Esophagus muscularis mucosa (tissue), 3 donors: Measurements from ENCODE around the gene PRMT9.

Source experiments
- POLR2A ChIP-seq: fragments of 450-650 bp; IDR thresholded peaks from one replicate; pipeline ENCODE4 v1.6.1; 2017; ENCODE audit warnings: antibody characterized with exemption, moderate library complexity, mild to moderate bottlenecking, low read depth
- POLR2AphosphoS5 ChIP-seq, 2 donors: sonication (generic); formaldehyde crosslinking; IDR thresholded peaks; one replicate each; pipeline ENCODE4 v1.6.1; 2017; ENCODE audit warnings: antibody characterized with exemption in 2 of 2
- TF ChIP-seq, protein P1 (sequence below), 3 experiments: fragments of 200-600 bp in 2 of 3; fragments of 450-650 bp in 1 of 3; sonication (generic) in 2 of 3; IDR thresholded peaks; one replicate each; pipeline ENCODE4 v1.5.1; 2017 to 2019; ENCODE audit warnings: antibody characterized with exemption in 3 of 3, mild to moderate bottlenecking in 2 of 3, moderate library complexity in 1 of 3

DNA sequence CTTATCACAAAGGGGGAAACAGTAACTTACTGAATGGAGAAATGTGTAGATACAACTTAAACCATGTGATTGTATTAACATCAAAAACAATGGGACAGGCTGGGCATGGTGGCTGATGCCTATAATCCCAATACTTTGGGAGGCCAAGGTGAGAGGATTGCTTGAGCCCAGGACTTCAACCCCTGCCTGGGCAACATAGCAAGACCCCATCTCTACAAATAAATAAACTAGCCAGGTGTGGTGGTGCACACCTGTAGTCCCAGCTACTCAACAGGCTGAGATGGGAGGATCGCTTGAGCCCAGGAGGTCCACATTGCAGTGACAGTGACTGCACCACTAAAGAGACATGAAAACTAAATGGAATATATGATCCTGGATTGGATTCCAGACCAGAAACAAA, 40.3 kb downstream of the PRMT9 start:
- TF ChIP-seq, protein P1, sequence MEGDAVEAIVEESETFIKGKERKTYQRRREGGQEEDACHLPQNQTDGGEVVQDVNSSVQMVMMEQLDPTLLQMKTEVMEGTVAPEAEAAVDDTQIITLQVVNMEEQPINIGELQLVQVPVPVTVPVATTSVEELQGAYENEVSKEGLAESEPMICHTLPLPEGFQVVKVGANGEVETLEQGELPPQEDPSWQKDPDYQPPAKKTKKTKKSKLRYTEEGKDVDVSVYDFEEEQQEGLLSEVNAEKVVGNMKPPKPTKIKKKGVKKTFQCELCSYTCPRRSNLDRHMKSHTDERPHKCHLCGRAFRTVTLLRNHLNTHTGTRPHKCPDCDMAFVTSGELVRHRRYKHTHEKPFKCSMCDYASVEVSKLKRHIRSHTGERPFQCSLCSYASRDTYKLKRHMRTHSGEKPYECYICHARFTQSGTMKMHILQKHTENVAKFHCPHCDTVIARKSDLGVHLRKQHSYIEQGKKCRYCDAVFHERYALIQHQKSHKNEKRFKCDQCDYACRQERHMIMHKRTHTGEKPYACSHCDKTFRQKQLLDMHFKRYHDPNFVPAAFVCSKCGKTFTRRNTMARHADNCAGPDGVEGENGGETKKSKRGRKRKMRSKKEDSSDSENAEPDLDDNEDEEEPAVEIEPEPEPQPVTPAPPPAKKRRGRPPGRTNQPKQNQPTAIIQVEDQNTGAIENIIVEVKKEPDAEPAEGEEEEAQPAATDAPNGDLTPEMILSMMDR (IDR thresholded peaks at IDR 0.05) = no peak
- no peak for TF ChIP-seq POLR2AphosphoS5 (IDR thresholded peaks at IDR 0.05)
- TF ChIP-seq POLR2A = no peak
